GM23338 (cell line): ENCODE data around the gene CTDNEP1. TPM values are rescaled to one million over a fixed set of nuclear protein-coding genes. Genes with fewer than 3 reads are reported as not detected.

Experiments
- ATAC-seq: fragments of 200-7000 bp; cut with Tn5 transposase; 3 replicates; pipeline ENCODE4 v1.9.1; 2020
- DNase-seq: peaks from one replicate; pipeline ENCODE4 v3.0.0-alpha.2; 2015; ENCODE audit warnings: low spot score
- H2AFZ ChIP-seq: fragments of 200-600 bp; sonication (generic); 2 replicates; pipeline ENCODE4 v1.8.0; 2016; ENCODE audit warnings: antibody characterized with exemption, mild to moderate bottlenecking, moderate library complexity
- H3F3A ChIP-seq: fragments of 200-600 bp; sonication (generic); replicated peaks from 2 replicates; pipeline ENCODE4 v1.8.0; 2017; ENCODE audit warnings: antibody characterized with exemption, mixed run types, low read depth
- H3K27ac ChIP-seq: fragments of 200-600 bp; sonication (generic); 2 replicates; pipeline ENCODE4 v1.6.1; 2016; ENCODE audit warnings: low read depth
- H3K27me3 ChIP-seq: fragments of 200-600 bp; sonication (generic); 2 replicates; pipeline ENCODE4 v1.8.0; 2016; ENCODE audit warnings: mild to moderate bottlenecking, mixed run types, moderate library complexity; ENCODE audit not compliant: insufficient read depth
- H3K36me3 ChIP-seq: fragments of 200-600 bp; sonication (generic); 2 replicates; pipeline ENCODE4 v1.8.0; 2016; ENCODE audit warnings: mild to moderate bottlenecking; ENCODE audit not compliant: insufficient read depth
- H3K4me1 ChIP-seq: fragments of 200-600 bp; sonication (generic); 2 replicates; pipeline ENCODE4 v1.8.0; 2016; ENCODE audit warnings: mild to moderate bottlenecking, moderate library complexity; ENCODE audit not compliant: insufficient read depth
- H3K4me2 ChIP-seq: fragments of 200-600 bp; sonication (generic); 2 replicates; pipeline ENCODE4 v1.7.1; 2017; ENCODE audit warnings: mixed run types
- H3K4me3 ChIP-seq: fragments of 200-600 bp; sonication (generic); 2 replicates; pipeline ENCODE4 v1.6.1; 2016; ENCODE audit warnings: mixed run types
- H3K79me2 ChIP-seq: fragments of 200-600 bp; sonication (generic); replicated peaks from 2 replicates; pipeline ENCODE4 v1.8.0; 2017; ENCODE audit warnings: mild to moderate bottlenecking; ENCODE audit not compliant: insufficient read depth
- H3K9me2 ChIP-seq: fragments of 200-600 bp; sonication (generic); 2 replicates; pipeline ENCODE4 v1.8.0; 2017; ENCODE audit not compliant: insufficient read depth
- H4K20me1 ChIP-seq: fragments of 200-600 bp; sonication (generic); replicated peaks from 2 replicates; pipeline ENCODE4 v1.8.0; 2017; ENCODE audit warnings: mild to moderate bottlenecking; ENCODE audit not compliant: insufficient read depth
- H3K27ac Mint-ChIP-seq: 2 replicates; pipeline ENCODE4 v1.8.0; 2020; ENCODE audit warnings: inconsistent platforms, mild to moderate bottlenecking, moderate library complexity, mixed read lengths
- H3K27me3 Mint-ChIP-seq: 3 replicates; pipeline ENCODE4 v1.8.0; 2022; ENCODE audit warnings: low read depth, mild to moderate bottlenecking, moderate library complexity, mixed read lengths, inconsistent platforms; ENCODE audit not compliant: insufficient read depth, poor library complexity
- H3K36me3 Mint-ChIP-seq: 3 replicates; pipeline ENCODE4 v1.8.0; 2021; ENCODE audit warnings: low read depth, mild to moderate bottlenecking, inconsistent platforms, moderate library complexity, mixed read lengths
- H3K4me1 Mint-ChIP-seq: 3 replicates; pipeline ENCODE4 v1.8.0; 2020; ENCODE audit warnings: mild to moderate bottlenecking, inconsistent platforms, mixed read lengths
- H3K4me3 Mint-ChIP-seq: 3 replicates; pipeline ENCODE4 v1.8.0; 2021; ENCODE audit warnings: moderate library complexity, mild to moderate bottlenecking, inconsistent platforms, mixed read lengths
- H3K9me3 Mint-ChIP-seq: 3 replicates; pipeline ENCODE4 v1.8.0; 2020; ENCODE audit warnings: moderate library complexity, mild to moderate bottlenecking, inconsistent platforms, mixed read lengths
- CREB1 ChIP-seq: fragments of 250-450 bp; sonication (Bioruptor Pico); IDR thresholded peaks from 2 replicates; pipeline ENCODE4 v1.5.0; 2020; ENCODE audit warnings: low read depth, mild to moderate bottlenecking, moderate library complexity
- CTCF ChIP-seq, 2 experiments: fragments of 200-600 bp in 1 of 2; sonication (generic) in 1 of 2; conservative IDR thresholded peaks; 2 replicates each; pipeline versions ENCODE4 v1.5.1 to v1.6.1; 2016 to 2017; ENCODE audit warnings: antibody characterized with exemption in 2 of 2, low read depth in 2 of 2, mild to moderate bottlenecking in 2 of 2, moderate library complexity in 1 of 2
- ETS1 ChIP-seq: IDR thresholded peaks from 2 replicates; pipeline ENCODE4 v1.6.1; 2016; ENCODE audit warnings: antibody characterized with exemption
- EZH2 ChIP-seq: fragments of 200-600 bp; sonication (generic); IDR thresholded peaks from one replicate; pipeline ENCODE4 v1.8.0; 2017; ENCODE audit warnings: antibody characterized with exemption, mild to moderate bottlenecking, low read depth; ENCODE audit not compliant: unreplicated experiment
- EZH2phosphoT487 ChIP-seq: fragments of 200-600 bp; sonication (generic); IDR thresholded peaks from one replicate; pipeline ENCODE4 v1.8.1; 2018; ENCODE audit warnings: antibody characterized with exemption; ENCODE audit not compliant: unreplicated experiment
- JUNB ChIP-seq: IDR thresholded peaks from one replicate; pipeline ENCODE4 v1.6.1; 2016; ENCODE audit warnings: antibody characterized with exemption; ENCODE audit not compliant: unreplicated experiment
- NANOG ChIP-seq: IDR thresholded peaks from 2 replicates; pipeline ENCODE4 v1.6.1; 2016; ENCODE audit warnings: antibody characterized with exemption, borderline replicate concordance
- POLR2AphosphoS5 ChIP-seq: IDR thresholded peaks from 2 replicates; pipeline ENCODE4 v1.6.1; 2016; ENCODE audit warnings: antibody characterized with exemption, low read depth
- REST ChIP-seq: IDR thresholded peaks from one replicate; pipeline ENCODE4 v1.6.1; 2018; ENCODE audit warnings: antibody characterized with exemption; ENCODE audit not compliant: unreplicated experiment
- STAT1 ChIP-seq: IDR thresholded peaks from one replicate; pipeline ENCODE4 v1.6.1; 2016; ENCODE audit warnings: antibody characterized with exemption; ENCODE audit not compliant: unreplicated experiment
- ZNF114 ChIP-seq: fragments of 250-450 bp; sonication (Bioruptor Pico); IDR thresholded peaks from 2 replicates; pipeline ENCODE4 v1.5.0; 2020; ENCODE audit warnings: mild to moderate bottlenecking, moderate library complexity
- ZNF331 ChIP-seq: fragments of 250-450 bp; sonication (Bioruptor Pico); IDR thresholded peaks from 2 replicates; pipeline ENCODE4 v1.5.0; 2020; ENCODE audit warnings: low read depth, mild to moderate bottlenecking, moderate library complexity
- ZNF462 ChIP-seq: fragments of 250-450 bp; sonication (Bioruptor Pico); IDR thresholded peaks from 2 replicates; pipeline ENCODE4 v1.5.0; 2020; ENCODE audit warnings: mild to moderate bottlenecking, moderate library complexity
- polyA plus RNA-seq: library from polyadenylated mRNA; unstranded; fragments of >200 nt; fragmentation: Nextera tagmentation; extraction: Ambion mirVana; gene quantifications from 2 replicates; pipeline ENCODE4 v1.2.1, GENCODE V29; 2016
- total RNA-seq: library from RNA; depleted of rRNA; stranded (reverse); fragments of >200 nt; shearing (Covaris generic); gene quantifications from 2 replicates; pipeline ENCODE4 v1.2.3, GENCODE V29; 2014

The CTDNEP1 gene
- total and polyA plus RNA-seq, 2 experiments from 2014 or later: 48.1 to 93.4 TPM

- Mint-ChIP-seq H3K9me3 (peaks cover 4% of the 10 kb centered on the region; the same call in 1 of the 3 replicates), H3K36me3 (peaks cover 18% of the 10 kb centered on the region), H3K4me1 (peaks cover 30% of the 10 kb centered on the region), H3K4me3 (no peak overlapping the region; the same call in 2 of the 3 replicates), H3K27ac (no peak overlapping the region), H3K27me3 (peaks cover 21% of the 10 kb centered on the region)
- DNase-seq: no peak
- H3K36me3 ChIP-seq: peaks cover 2% of the 10 kb centered on the region; the same call in 1 of the 2 replicates
- no peak overlapping the region for H3K4me3 ChIP-seq
- H3K4me2 ChIP-seq: no peak overlapping the region
- no peaks in the 10 kb centered on the region for H3K9me2 ChIP-seq
- no peak for ATAC-seq
- TF ChIP-seq EZH2 (no peak), STAT1 (no peak), ZNF114 (CRISPR knock-in tag) (no peak), ZNF331 (CRISPR knock-in tag) (no peak), ETS1 (no peak), NANOG (no peak), CREB1 (CRISPR knock-in tag) (no peak), EZH2phosphoT487 (no peak), REST (no peak), ZNF462 (CRISPR knock-in tag) (no peak), CTCF (conservative IDR thresholded peaks at IDR 0.05; ENCODE audit: low read depth in 2 of 2) (no peak), POLR2AphosphoS5 (no peak), JUNB (no peak)
- H3K27ac ChIP-seq: no peak overlapping the region
- peaks cover 5% of the 10 kb centered on the region for H3K27me3 ChIP-seq
- no peak overlapping the region for H2AFZ ChIP-seq
- H3F3A ChIP-seq: peaks cover 14% of the 10 kb centered on the region
- peaks cover 6% of the 10 kb centered on the region; the same call in 1 of the 2 replicates for H4K20me1 ChIP-seq
- H3K4me1 ChIP-seq: peaks cover 15% of the 10 kb centered on the region
- H3K79me2 ChIP-seq: no peaks in the 10 kb centered on the region
These were observed 39.2 kb upstream of the CTDNEP1 start for GRCh38 chr17:7290685-7291084.
